ENCODE data around the gene TULP4.
"Not testable (repeated sequence)": the region's sequence is repeated elsewhere in the genome, so short reads cannot be mapped to it uniquely, and the experiment has no call there.

The TULP4 gene

DNA sequence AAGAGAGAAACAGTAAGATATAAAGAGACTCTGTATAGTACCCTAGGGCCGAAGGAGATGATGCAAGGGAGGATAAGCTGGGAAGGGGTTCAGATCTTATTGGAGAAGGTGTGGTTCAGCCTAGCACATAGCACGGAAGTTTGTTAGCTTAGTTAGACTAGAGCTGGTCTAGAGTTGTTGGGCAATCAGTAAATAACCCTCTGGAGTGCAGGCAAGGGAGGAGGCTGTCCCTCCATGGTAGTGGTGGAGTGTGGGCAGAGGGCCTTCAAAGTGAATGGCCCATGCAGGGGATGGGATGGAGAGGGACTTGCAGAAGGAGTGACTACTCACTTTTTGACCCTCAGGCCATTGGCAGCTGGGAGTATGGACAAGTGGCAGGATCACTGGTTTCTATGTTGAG, 20.0 kb downstream of the TULP4 start:
- DNase-seq = no peak

DNA sequence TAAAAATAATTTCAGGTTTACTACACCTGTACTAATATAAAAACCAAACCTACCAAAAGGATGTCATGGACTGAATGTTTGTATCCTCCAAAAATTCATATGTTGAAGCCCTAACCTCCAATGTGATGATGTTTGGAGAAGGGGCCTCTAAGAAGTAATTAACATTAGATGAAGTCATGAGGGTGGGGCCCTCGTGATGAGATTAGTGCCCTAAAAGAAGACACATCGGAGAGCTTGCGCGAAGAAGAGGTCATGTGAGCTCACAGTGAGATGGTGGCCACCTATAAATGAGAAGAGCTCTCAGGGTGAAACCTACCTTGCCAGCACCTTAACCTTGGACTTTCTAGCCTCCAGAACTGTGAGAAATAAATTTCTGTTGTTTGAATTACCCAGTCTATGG, 20.8 kb downstream of the TULP4 start:
- no peak for DNase-seq

DNA sequence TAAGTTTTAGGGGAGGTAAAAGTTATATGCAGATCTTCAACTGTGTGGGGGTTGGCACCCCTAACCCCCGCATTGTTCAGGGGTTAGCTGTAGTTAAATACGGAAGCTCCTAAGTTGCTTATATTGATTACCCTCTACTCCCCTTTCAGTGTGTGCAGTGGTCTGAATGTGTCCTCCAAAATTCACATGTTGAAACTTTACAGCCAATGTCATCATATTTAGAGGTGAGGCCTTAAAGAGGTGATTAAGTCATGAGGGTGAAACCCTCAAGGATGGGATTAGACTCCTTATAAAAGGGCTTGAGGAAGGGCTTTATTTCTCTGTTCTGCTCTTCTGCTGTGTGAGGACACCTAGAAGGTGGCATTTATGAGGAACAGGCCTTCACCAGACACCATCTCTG, 22.3 kb downstream of the TULP4 start:
- DNase-seq = no peak

- no peak for DNase-seq
Observed at GRCh38 chr6:158337332-158337731, 25.1 kb downstream of the TULP4 start.

- DNase-seq = no peak
Observed at GRCh38 chr6:158338311-158339112, 26.2 kb downstream of the TULP4 start.

DNA sequence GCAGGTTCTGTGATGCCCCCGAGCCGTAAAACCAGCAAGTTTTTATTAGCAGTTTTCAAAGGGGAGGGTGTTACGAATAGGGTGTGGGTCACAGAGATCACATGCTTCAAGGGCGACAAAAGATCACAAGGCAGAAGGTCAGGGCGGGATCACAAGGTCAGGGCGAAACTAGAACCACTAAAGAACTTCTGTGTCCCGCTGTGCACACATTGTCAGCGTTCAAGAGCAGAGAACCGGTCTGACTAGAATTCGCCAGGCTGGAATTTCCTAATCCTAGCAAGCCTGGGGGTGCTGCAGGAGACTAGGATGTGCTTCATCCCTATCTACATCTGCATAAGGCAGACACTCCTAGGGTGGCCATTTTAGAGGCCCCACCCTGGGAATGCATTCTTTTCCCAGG, 26.9 kb downstream of the TULP4 start:
- DNase-seq = not testable (repeated sequence)

- no peak for DNase-seq
Observed at GRCh38 chr6:158340252-158340651, 28.0 kb downstream of the TULP4 start.

- DNase-seq = no peak
Observed at GRCh38 chr6:158344534-158344933, 32.3 kb downstream of the TULP4 start.

- DNase-seq = not testable (repeated sequence)
Observed at GRCh38 chr6:158345444-158345843, 33.2 kb downstream of the TULP4 start.

- no peak for DNase-seq
Observed at GRCh38 chr6:158347335-158347734, 35.1 kb downstream of the TULP4 start.

DNA sequence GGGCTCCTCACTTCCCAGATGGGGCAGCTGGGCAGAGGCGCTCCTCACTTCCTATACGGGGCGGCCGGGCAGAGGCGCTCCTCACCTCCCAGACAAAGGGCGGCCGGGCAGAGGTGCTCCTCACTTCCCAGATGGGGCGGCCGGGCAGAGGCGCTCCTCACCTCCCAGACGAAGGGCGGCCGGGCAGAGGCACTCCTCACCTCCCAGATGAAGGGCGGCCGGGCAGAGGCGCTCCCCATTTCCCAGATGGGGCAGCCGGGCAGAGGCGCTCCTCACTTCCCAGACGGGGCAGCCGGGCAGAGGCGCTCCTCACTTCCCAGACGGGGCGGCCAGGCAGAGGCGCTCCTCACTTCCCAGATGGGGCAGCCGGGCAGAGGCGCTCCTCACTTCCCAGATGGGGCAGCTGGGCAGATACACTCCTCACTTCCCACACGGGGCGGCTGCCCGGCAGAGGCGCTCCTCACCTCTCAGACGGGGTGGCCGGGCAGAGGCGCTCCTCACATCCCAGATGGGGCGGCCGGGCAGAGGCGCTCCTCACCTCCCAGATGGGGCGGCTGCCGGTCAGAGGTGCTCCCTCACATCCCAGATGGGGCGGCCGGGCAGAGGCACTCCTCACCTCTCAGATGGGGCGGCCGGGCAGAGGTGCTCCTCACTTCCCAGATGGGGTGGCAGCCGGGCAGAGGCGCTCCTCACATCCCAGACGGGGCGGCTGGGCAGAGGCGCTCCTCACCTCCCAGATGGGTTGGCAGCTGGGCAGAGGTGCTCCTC, 36.7 kb downstream of the TULP4 start:
- DNase-seq = not testable (repeated sequence)

DNA sequence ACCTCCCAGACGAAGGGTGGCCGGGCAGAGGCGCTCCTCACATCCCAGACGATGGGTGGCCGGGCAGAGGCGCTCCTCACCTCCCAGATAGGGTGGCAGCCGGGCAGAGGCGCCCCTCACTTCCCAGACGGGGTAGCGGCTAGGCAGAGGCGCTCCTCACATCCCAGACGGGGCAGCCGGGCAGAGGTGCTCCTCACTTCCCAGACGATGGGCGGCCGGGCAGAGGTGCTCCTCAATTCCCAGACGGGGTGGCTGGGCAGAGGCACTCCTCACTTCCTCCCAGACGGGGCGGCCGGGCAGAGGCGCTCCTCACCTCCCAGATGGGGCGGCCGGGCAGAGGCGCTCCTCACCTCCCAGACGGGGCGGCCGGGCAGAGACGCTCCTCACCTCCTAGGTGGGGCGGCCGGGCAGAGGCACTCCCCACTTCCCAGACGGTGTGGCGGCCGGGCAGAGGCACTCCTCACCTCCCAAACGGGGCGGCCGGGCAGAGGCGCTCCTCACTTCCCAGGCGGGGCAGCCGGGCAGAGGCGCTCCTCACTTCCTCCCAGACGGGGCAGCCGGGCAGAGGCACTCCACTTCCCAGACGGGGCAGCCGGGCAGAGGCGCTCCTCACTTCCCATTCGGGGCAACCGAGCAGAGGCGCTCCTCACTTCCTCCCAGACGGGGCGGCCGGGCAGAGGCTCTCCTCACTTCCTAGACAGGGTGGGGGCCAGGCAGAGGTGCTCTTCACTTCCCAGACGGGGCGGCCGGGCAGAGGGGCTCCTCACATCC, 37.4 kb downstream of the TULP4 start:
- DNase-seq = not testable (repeated sequence)

DNA sequence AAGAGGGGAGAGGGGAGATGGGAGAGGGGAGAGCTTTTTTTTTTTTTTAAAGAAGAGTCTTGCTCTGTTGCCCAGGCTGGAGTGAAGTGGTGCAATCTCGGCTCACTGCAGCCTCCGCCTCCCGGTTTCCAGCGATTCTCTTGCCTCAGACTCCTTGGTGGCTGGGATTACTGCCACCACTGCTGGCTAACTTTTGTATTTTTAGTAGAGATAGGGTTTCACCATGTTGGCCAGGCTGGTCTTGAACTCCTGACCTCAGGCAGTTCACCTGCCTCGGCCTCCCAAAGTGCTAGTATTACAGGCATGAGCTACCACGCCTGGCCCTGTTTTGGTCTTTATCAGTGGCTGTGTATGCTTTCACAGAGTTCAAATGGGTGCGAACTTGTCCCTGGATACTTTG, 38.5 kb downstream of the TULP4 start:
- not testable (repeated sequence) for DNase-seq

DNA sequence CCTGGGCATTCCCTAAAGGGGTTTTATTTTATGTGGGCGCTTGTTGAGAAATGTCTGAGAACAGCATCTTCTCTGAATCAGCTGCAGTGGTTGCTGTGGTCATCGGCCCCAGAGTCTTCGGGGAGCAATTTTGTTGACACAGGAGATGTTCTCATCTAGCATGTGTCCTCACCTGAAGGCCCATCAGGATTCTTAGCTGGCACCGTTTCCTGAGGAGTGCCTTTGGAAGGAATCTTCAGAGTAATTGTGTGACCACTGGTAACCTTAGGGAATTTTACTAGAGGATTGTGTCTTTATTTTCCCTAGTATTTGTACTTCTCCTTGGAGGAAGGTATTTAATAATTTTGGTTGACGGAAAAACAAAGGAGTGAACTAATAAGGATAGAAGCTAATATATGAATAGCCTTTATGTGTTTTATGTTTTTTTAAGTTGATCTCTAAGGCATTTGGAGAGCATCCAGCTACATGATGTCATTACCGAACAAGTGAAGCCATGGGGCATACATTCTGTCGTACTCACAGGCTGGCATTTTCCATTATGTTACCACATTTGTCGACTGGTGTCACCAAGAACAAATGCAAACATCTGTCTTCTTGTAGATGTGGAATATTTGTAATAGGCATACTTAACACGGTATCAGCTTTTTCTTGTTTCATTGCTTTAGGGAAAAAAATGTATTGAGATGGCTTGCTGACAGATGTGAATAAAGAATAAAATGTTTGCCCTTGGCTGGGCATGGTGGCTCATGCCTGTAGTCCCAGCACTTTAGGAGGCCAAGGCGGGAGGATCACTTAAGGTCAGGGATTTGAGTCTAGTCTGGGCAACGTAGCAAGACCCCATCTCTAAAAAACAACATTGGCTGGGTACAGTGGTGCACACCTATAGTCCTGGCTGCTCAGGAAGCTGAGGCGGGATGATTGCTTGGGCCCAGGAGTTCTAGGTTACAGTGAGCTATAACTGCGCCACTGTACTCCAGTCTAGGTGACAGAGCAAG, 41.9 kb downstream of the TULP4 start:
- no peak for DNase-seq

- DNase-seq = no peak
Observed at GRCh38 chr6:158356586-158357546, 44.6 kb downstream of the TULP4 start.

GRCh38 chr6:158357570-158358216, 45.4 kb downstream of the TULP4 start:
- no peak for DNase-seq

DNA sequence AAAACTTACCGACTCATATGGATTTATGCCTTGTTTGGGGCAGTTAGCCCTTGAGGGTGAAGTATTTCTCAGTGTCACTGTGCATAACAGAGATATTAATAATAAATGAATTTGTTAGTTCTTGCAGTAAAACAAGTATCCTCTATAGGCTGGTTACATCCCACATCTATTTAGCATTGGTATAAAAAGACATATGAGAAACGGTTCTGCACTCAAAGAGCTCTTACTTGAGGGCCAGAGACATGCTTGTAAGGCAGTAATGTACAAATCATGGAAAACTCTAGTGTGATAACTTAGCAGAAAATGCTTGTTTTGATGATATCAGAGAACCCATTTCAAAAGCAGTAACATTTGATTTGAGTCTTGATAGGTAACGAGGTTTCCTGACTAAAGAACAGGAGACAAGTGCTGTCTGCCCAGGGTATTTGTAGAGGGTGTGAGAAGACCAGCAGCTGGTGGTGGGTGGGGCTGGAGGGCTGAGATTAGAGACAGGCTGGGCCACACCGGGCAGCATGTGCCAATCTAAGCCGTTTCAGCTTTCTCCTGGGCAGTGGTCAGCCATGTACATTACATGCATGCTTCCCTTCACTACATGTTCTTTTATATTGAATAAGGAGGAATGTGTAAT, 46.3 kb downstream of the TULP4 start:
- no peak for DNase-seq

DNA sequence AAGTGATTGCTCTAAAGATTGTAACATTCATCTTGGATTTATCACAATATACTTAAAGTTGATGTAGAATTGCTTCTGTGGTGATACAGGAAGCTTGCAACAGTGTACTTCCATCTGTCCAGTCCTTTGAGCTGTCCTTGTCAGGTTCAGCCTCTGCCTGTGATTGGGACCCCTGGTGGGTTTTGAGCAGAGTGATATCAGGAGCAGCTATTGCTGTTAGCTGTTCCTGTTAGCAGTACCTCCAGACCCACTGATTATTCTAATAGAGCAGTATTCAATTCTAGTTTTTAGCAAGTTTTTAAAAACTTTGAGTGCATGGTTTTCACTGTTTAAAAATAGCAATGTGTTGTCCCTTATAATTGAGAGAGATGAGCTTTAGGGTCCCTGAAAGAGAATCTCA, 48.8 kb downstream of the TULP4 start:
- no peak for DNase-seq

DNA sequence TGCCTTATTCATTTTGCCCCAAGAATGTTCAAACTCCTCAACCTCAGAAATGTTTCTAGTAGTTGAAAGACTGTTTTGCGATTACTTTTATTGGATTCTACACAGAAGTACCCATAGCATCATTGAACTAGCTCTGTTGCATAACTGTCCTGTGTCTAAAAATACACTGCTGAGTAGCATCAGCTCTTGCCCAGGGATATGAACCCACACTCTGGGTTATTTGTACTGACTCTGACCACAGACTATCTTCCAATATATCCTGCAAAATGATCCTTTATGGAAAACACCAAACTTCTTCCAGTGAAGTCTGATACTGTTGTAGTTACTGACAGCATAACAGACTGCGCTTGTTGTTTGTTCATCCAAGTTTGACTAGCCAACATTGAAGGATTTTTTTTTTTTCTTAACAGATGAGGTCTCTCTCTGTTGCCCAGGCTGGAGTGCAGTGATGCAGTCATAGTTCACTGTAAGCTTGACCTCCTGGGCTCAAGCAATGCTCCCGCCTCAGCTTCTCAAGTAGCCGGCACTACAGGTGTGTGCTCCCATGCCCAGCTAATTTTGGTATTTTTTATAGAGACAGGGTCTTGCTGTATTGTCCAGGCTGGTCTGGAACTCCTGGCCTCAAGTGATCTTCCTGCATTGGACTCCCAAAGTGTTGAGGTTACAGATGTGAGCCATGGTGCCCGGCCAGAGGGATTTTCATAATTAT, 49.9 kb downstream of the TULP4 start:
- no peak for DNase-seq

All from GOT3 (cell line).